WTC11 (cell line): ENCODE results near the gene PIKFYVE. TPM values are rescaled to one million over a fixed set of nuclear protein-coding genes. Genes with fewer than 3 reads are reported as not detected.

Experiments used
- ATAC-seq: fragments of 200-7000 bp; cut with Tn5 transposase; 2 replicates; pipeline ENCODE4 v1.10.0; 2021; ENCODE audit warnings: mild to moderate bottlenecking, moderate library complexity
- CTCF ChIA-PET: fragments of 300-600 bp; sonication (Branson Sonifier 250); formaldehyde crosslinking; loops from one replicate; lab custom pipeline; 2021; ENCODE audit warnings: antibody characterized with exemption; lab: Charles Lee
- POLR2A ChIA-PET: fragments of 350-600 bp; sonication (Branson Sonifier 250); formaldehyde crosslinking; loops from one replicate; lab custom pipeline; 2021; ENCODE audit warnings: antibody characterized with exemption; lab: Charles Lee
- DNase-seq: peaks from one replicate; pipeline ENCODE4 v3.0.0; 2021; ENCODE audit warnings: low spot score
- H3K27ac Mint-ChIP-seq: 2 replicates; pipeline ENCODE4 v1.8.0; 2021; ENCODE audit warnings: mixed read lengths
- H3K27me3 Mint-ChIP-seq: 2 replicates; pipeline ENCODE4 v1.8.0; 2021; ENCODE audit warnings: low read depth, mild to moderate bottlenecking, moderate library complexity, mixed read lengths
- H3K36me3 Mint-ChIP-seq: 2 replicates; pipeline ENCODE4 v1.8.0; 2021; ENCODE audit warnings: mixed read lengths
- H3K4me1 Mint-ChIP-seq: 2 replicates; pipeline ENCODE4 v1.8.0; 2022; ENCODE audit warnings: mixed read lengths
- H3K4me3 Mint-ChIP-seq: 2 replicates; pipeline ENCODE4 v1.8.0; 2021; ENCODE audit warnings: mild to moderate bottlenecking, moderate library complexity, mixed read lengths
- H3K9me3 Mint-ChIP-seq: 2 replicates; pipeline ENCODE4 v1.8.0; 2021; ENCODE audit warnings: mixed read lengths
- AFF4 ChIP-seq: sonication (generic); formaldehyde crosslinking; IDR thresholded peaks from 2 replicates; pipeline ENCODE4 v1.8.1; 2023; ENCODE audit warnings: mild to moderate bottlenecking, missing genetic modification reagents, borderline replicate concordance
- CBFB ChIP-seq: sonication (generic); formaldehyde crosslinking; IDR thresholded peaks from 2 replicates; pipeline ENCODE4 v1.8.1; 2022; ENCODE audit warnings: mild to moderate bottlenecking, low read depth, missing genetic modification reagents
- E2F4 ChIP-seq: sonication (generic); formaldehyde crosslinking; IDR thresholded peaks from 2 replicates; pipeline ENCODE4 v1.8.1; 2022; ENCODE audit warnings: low read depth, mild to moderate bottlenecking, moderate library complexity, missing genetic modification reagents, borderline replicate concordance
- FOXK1 ChIP-seq: sonication (generic); formaldehyde crosslinking; IDR thresholded peaks from 2 replicates; pipeline ENCODE4 v1.8.0; 2022; ENCODE audit warnings: mild to moderate bottlenecking, moderate library complexity, missing genetic modification reagents
- FOXP1 ChIP-seq: sonication (generic); formaldehyde crosslinking; IDR thresholded peaks from 2 replicates; pipeline ENCODE4 v1.8.0; 2022; ENCODE audit warnings: missing genetic modification reagents, mild to moderate bottlenecking, moderate library complexity, borderline replicate concordance
- GRHL2 ChIP-seq: fragments of 250-450 bp; sonication (Bioruptor Pico); IDR thresholded peaks from 2 replicates; pipeline ENCODE4 v1.8.0; 2022; ENCODE audit warnings: mild to moderate bottlenecking, moderate library complexity; ENCODE audit not compliant: insufficient replicate concordance, severe bottlenecking
- GTF2I ChIP-seq: fragments of 250-450 bp; sonication (Bioruptor Pico); conservative IDR thresholded peaks from 2 replicates; pipeline ENCODE4 v1.4.0; 2021; ENCODE audit warnings: mild to moderate bottlenecking
- KAT7 ChIP-seq: sonication (generic); formaldehyde crosslinking; IDR thresholded peaks from 2 replicates; pipeline ENCODE4 v1.8.1; 2023; ENCODE audit warnings: missing genetic modification reagents, mild to moderate bottlenecking, borderline replicate concordance
- MAX ChIP-seq: sonication (generic); formaldehyde crosslinking; IDR thresholded peaks from 2 replicates; pipeline ENCODE4 v1.8.0; 2022; ENCODE audit warnings: mild to moderate bottlenecking, missing genetic modification reagents
- NFE2L1 ChIP-seq: sonication (generic); formaldehyde crosslinking; IDR thresholded peaks from 2 replicates; pipeline ENCODE4 v1.8.1; 2023; ENCODE audit warnings: missing genetic modification reagents
- TCF7 ChIP-seq: sonication (generic); formaldehyde crosslinking; IDR thresholded peaks from 2 replicates; pipeline ENCODE4 v1.8.0; 2022; ENCODE audit warnings: mild to moderate bottlenecking, low read depth, missing genetic modification reagents, moderate library complexity
- TEAD1 ChIP-seq: sonication (generic); formaldehyde crosslinking; IDR thresholded peaks from 2 replicates; pipeline ENCODE4 v1.8.0; 2022; ENCODE audit warnings: mild to moderate bottlenecking, missing genetic modification reagents
- USF2 ChIP-seq: sonication (generic); formaldehyde crosslinking; IDR thresholded peaks from 2 replicates; pipeline ENCODE4 v1.8.1; 2023; ENCODE audit warnings: mild to moderate bottlenecking, missing genetic modification reagents, moderate library complexity
- ZNF138 ChIP-seq: sonication (generic); formaldehyde crosslinking; conservative IDR thresholded peaks from 2 replicates; pipeline ENCODE4 v1.8.1; 2022; ENCODE audit warnings: mild to moderate bottlenecking, moderate library complexity, missing genetic modification reagents
- ZNF219 ChIP-seq: sonication (generic); formaldehyde crosslinking; IDR thresholded peaks from 2 replicates; pipeline ENCODE4 v1.8.0; 2023; ENCODE audit warnings: missing genetic modification reagents, mild to moderate bottlenecking, borderline replicate concordance
- ZNF425 ChIP-seq: fragments of 250-450 bp; sonication (Bioruptor Pico); conservative IDR thresholded peaks from 2 replicates; pipeline ENCODE4 v1.9.0; 2021; ENCODE audit warnings: mild to moderate bottlenecking
- total RNA-seq: library from RNA; stranded (reverse); gene quantifications from 3 replicates; pipeline ENCODE4 v1.2.3, GENCODE V29; 2021

The PIKFYVE gene
- total RNA-seq, 1 experiment from 2014 or later: 36.1 TPM

- TF ChIP-seq MAX (CRISPR knock-in tag) (no peak), ZNF138 (CRISPR knock-in tag) (no peak), KAT7 (CRISPR knock-in tag) (no peak), TEAD1 (CRISPR knock-in tag) (no peak), GRHL2 (CRISPR knock-in tag) (no peak), AFF4 (CRISPR knock-in tag) (no peak), ZNF219 (CRISPR knock-in tag) (no peak), TCF7 (CRISPR knock-in tag) (no peak), USF2 (CRISPR knock-in tag) (no peak), CBFB (CRISPR knock-in tag) (no peak)
- TF ChIP-seq, all 79 proteins: peak for 0
- DNase-seq: no peak
- peaks cover 11% of the 10 kb centered on the region for H3K9me3 Mint-ChIP-seq
Observed at GRCh38 chr2:208294482-208295024, 28.5 kb downstream of the PIKFYVE start.

GRCh38 chr2:208295834-208296233 lies 29.8 kb downstream of the PIKFYVE start:
- Mint-ChIP-seq H3K4me1 (no peaks in the 10 kb centered on the region), H3K27ac (no peak overlapping the region), H3K36me3 (peaks cover 43% of the 10 kb centered on the region), H3K27me3 (no peaks in the 10 kb centered on the region), H3K4me3 (no peak overlapping the region), H3K9me3 (peaks cover 2% of the 10 kb centered on the region)
- TF ChIP-seq GTF2I (CRISPR knock-in tag) (no peak), FOXK1 (no peak), E2F4 (no peak), ZNF425 (CRISPR knock-in tag) (no peak), NFE2L1 (CRISPR knock-in tag) (no peak), FOXP1 (CRISPR knock-in tag) (no peak)
- ATAC-seq: no peak
- POLR2A ChIA-PET: no interaction called here
- CTCF ChIA-PET: no interaction called here
- no peak for DNase-seq

More at GRCh38 chr2:208294482-208295024, 28.5 kb downstream of the PIKFYVE start:
- Mint-ChIP-seq H3K4me3 (no peak overlapping the region), H3K27ac (no peak overlapping the region), H3K27me3 (no peaks in the 10 kb centered on the region), H3K4me1 (no peaks in the 10 kb centered on the region), H3K36me3 (peaks cover 46% of the 10 kb centered on the region)
- ATAC-seq: no peak
- ChIA-PET POLR2A (no interaction called here), CTCF (no interaction called here)
